Stimulated activated CD4-positive, alpha-beta T cell treated with anti-CD3 and anti-CD28 coated beads, TNF-alpha, amount 100 ng/mL, for 24 hours (primary cell): ENCODE results near the gene RNF126.

Source experiments
- DNase-seq, 3 experiments: peaks; one replicate each; pipeline ENCODE4 v3.0.0-alpha.2; 2020; ENCODE audit warnings: low read depth in 3 of 3

Gene RNF126

DNA sequence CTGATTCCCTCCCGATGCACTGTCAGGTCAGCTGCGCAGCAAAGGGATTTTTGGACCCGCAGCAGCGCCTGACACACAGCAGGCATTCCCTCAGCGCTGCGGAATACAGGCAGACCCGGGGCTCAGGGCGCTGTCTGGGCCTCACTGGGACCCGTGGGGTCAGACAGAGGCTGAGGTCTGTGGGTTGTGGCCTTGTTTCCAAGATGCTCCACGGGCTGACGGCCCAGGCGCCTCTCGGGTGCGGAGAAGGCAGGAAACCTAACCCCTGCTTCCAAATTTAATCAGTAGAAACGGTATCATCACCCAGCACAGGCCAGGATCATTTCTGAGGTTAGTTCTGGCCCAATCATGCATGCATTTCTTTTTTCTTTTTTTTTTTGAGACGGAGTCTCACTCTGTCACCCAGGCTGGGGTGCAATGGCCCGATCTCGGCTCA lies 686 bp upstream of the RNF126 start:
- no peak for DNase-seq

GRCh38 chr19:662207-662961 lies 630 bp downstream of the RNF126 start:
- DNase-seq = peak in 2 of 3 experiments; percentile 48 to 73

DNA sequence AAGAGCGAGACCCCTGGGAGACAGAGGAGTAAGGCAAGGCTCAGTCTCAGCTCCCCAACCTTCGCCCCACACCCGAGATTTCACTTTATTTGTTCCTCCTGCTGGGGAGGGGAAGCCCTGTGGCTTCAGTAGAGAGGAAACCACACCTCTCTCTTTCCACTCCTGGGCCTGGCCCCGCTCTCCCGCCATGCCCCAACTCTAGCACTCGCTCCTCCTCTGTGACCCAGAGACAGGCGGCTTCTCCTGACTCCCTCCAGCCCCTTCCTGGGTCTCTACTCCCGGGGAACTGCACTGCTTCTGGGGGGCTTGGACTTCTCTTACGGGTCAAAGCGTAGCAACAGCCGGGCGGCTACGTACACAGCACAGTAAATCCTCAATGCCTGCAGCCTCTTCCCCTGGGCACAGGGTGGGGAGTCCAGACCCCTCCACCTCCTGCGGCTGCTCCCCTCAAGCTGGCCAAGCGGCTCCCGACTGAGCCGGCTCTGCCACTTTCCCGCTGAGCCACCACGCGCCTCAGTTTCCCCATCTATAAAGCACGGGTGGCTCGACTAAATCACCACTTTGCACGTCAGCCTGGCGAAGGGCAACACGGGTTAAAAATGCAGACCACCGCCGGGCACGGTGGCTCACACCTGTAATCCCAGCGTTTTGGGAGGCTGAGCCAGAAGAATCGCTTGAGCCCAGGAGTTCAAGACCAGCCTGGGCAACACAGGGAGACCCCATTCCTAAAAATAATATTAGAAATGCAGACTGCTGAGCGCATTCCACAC lies 1.4 kb downstream of the RNF126 start:
- DNase-seq = peak in 2 of 3 experiments; percentile 48 to 72

GRCh38 chr19:660793-661426 lies 2.1 kb downstream of the RNF126 start:
- DNase-seq = no peak

DNA sequence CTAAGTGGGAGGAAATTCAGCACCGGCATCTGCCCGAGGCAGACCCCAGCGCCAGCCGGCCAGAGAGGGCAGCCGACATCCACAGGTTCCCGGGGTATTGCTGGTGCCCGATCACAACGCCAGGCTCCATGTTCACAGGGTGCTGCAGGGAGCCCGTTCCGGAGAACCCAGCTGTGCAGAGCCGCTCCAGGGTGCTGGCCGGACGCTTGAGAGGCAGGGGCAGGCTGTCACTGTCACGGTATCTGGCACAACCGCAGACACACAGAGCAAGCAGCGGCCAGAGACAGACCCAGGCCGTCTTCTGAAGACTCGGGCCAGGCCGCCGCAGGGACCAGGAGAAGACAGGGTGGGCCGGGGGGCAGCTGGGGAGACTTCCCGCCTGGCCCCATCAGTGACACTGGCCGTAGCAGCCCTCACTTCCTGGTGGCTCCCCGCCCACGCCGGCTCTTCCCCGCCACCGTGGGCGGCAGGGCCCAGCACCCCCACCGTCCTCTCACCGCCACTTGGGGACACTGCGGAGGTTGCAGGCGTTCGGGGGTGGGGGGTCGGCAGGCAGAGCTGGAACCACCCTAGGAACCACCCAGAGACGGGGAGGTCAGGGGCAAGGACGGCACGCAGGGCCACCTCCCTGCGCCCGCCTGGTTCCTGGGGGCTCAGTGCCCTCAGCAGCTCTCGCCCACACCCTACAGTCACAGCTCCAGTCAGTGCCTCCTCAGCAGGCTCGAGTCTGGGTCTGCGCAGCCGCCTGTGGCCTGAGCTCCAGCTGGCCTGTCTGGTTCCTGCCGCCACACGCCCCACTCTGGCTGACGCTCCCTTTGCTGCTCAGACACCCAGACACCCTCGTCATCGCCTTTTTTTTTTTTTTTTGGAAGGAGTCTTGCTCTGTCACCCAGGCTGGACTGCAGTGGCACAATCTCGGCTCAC lies 3.8 kb downstream of the RNF126 start:
- no peak for DNase-seq

DNA sequence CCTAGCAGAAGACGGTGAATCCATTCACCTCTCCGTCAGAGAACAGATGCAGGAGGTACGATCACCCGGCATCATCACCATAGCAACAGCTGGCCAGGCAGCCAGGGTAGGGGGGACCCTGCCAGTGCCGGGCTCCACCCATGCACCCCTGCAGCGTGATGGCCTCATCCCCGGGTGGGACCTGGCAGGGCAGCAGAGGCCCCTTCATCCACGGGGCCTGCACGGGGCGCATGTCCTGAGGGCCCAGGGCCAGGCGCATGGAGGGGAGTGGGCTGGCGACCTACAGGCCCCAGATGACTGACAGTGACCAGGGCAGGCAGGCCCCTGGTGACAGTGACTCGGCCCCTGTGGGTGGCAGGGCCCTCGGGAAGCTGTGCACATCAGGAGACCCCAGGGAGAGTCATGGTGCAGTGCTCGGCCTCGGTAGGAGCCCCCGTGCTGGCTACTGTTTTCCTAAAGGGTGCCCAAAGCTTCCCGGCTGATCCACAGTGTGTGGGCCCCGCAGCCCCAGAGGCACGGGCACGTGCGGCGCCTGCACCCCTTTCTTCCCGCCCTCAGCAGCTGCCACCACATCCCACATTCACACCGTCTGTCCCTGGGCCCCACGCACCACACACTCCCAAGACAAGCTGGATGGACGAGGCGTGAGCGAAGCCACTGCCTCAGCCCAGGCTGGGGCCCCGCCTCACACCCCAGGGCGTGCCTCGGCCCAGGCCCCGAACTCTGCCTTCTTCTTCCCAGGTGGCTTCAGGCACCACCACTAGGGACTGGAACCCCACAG lies 4.8 kb downstream of the RNF126 start:
- no peak for DNase-seq

GRCh38 chr19:657611-658010 lies 5.4 kb downstream of the RNF126 start:
- DNase-seq = no peak

DNA sequence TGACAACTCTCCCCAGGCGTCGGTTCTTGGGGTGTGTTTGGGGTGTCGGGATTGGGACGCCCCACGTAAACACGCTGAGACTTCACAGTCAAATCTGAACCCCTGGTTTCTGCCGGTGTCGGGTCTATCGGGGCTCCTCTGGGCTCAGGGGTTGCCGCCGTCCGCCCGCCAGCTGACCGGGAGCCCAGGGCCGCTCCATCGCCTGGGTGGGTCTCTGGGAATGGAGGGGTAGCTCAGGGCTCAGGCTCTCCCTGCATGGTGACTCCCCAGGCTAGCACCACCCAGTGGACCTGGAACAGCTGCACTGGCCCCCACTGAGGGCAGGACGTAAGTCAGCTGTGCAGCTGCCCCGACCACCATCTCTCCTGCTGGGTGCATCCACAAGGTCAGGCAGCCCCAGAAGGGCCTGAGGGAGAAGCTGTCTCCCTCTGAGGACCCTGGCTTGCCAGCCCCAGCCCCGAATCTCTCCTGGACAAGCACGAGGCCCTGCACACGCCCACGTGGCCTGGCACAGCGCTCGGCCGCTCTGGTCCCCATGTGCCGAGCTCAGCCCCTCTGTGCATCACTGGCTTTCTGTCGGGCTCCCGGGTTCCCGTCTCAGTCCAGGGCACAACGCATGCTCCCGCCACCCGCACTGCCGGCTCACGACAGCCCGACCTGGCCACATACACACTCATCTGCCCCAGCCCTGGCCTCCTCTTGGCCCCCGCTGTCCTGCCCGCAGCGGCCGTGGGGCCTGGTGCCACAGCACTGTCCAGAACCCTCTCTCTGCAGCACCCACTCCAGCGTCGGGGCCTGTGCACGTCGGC lies 6.1 kb downstream of the RNF126 start:
- no peak for DNase-seq

GRCh38 chr19:655691-656090 lies 7.3 kb downstream of the RNF126 start:
- no peak for DNase-seq

DNA sequence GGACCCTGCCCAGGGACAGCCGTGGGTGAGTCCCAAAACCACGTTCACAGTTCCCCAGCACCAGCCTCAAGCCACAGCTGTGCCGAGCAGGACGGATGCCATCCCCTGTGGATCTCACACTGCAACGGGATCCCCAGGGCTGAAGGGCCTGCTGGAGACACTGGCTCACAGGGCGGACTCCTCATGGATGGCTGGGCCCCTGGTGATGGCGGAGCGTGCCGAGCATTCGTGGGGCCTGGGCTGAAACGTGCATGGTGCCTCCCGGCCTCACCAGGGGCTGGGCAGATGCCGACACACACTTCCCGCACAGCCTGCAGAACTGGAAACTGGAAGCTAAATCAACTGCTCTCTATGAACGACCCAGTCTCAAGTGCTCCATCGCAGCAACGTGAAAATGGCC lies 9.6 kb downstream of the RNF126 start:
- no peak for DNase-seq

GRCh38 chr19:652467-653389 lies 10.3 kb downstream of the RNF126 start:
- no peak for DNase-seq

DNA sequence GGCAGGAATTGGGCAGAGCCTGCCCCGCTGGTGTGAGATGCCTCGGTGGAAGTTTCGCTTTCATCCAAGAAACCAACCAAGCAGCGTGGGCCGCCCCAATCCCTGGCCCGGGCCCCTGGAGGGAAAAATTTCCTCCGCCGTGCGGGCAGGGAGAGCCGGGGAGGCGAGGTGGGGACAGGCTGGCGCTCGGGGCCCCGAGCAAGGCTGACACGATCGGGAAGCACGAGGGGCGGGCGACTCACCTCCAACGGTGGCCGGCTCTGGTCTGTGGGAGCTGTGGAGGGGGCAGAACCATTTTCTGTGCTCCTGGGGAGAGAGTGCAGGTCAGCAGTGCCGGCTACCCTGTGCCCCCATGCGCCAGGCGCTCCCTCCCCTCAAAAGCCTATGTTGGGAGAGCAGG lies 11.0 kb downstream of the RNF126 start:
- DNase-seq = no peak

GRCh38 chr19:651114-651818 lies 11.7 kb downstream of the RNF126 start:
- no peak for DNase-seq

DNA sequence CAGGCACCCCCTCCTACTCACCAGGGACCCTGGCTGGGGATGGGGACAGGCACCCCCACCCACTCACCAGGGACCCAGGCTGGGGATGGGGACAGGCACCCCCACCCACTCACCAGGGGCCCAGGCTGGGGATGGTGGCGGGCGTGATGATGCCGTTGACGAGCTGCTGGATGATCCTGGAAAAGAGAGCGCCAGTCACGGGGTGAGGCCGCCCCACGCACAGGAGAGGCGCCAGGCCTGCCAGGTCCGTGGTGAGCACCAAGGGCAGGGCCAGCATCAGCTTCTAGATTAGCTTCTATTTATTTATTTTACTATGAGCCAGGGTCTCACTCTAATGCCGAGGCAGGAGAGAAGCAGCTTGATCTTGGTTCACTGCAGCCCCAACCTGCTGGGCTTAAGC lies 12.9 kb downstream of the RNF126 start:
- DNase-seq = no peak

GRCh38 chr19:648904-649801 lies 13.9 kb downstream of the RNF126 start:
- DNase-seq = no peak

DNA sequence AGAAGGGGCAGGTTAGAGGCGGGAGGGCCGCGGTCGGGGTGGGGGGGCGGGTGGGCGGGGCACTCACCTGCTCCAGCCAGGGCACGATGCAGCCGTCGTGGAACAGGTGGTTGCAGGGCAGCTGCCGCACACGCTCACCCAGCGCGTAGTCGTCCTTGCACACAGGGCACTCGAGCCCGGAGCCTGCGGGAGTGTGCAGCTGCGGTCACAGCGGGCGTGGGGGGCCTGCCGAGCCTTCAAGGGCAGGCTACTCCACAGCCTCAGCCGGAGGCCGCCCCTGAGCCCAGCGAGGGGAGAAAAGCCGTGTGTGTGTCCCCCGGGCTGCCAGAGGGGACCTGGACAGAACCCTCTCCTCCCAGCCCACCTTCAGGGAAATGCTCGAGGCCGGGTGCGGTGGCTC lies 14.7 kb downstream of the RNF126 start:
- no peak for DNase-seq
